GM13977 (cell line): ENCODE results near the gene ATOSA.

Source experiments
- DNase-seq: peaks from one replicate; pipeline ENCODE4 v3.0.0; 2012; ENCODE audit warnings: low spot score
- in situ Hi-C: fragments of 300-500 bp; cut with MboI; formaldehyde crosslinking; loops from one replicate; pipeline ENCODE4 v1.12.0; 2022; ENCODE audit warnings: low sequenced_read_pairs, low pct_unique_long_range_greater_than_20kb, mixed read lengths, inconsistent platforms; ENCODE audit not compliant: unreplicated experiment
- TF ChIP-seq, protein P1 (sequence below): IDR thresholded peaks from 2 replicates; pipeline ENCODE4 v1.5.1; 2012; ENCODE audit warnings: mild to moderate bottlenecking, control low read depth; ENCODE audit not compliant: insufficient read depth; ENCODE audit errors: extremely low read depth, missing control alignments

The ATOSA gene

GRCh38 chr15:52649686-52650085 lies 29.5 kb downstream of the ATOSA start:
- TF ChIP-seq, protein P1, sequence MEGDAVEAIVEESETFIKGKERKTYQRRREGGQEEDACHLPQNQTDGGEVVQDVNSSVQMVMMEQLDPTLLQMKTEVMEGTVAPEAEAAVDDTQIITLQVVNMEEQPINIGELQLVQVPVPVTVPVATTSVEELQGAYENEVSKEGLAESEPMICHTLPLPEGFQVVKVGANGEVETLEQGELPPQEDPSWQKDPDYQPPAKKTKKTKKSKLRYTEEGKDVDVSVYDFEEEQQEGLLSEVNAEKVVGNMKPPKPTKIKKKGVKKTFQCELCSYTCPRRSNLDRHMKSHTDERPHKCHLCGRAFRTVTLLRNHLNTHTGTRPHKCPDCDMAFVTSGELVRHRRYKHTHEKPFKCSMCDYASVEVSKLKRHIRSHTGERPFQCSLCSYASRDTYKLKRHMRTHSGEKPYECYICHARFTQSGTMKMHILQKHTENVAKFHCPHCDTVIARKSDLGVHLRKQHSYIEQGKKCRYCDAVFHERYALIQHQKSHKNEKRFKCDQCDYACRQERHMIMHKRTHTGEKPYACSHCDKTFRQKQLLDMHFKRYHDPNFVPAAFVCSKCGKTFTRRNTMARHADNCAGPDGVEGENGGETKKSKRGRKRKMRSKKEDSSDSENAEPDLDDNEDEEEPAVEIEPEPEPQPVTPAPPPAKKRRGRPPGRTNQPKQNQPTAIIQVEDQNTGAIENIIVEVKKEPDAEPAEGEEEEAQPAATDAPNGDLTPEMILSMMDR, result no peak

DNA sequence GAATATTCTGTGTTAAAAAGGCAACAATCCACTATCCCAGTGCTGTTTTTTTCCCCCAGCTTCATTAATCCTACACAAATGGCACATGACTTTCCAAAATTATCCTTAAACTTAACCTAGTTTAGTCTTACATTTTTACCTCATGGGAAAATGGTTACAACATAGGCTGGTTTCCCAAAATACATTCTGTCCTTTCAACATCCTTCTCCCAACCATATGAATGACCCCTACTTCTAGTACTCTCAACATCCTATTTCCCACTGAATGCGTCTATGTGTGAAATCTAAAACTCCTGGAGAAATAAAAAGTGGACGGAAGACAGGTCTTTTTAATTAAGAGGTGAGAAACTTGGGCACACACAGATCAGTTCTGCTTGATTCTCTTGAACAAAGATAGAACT lies 33.3 kb downstream of the ATOSA start:
- DNase-seq, result no peak
- TF ChIP-seq, protein P1, result no peak
- in situ Hi-C loops, result no loop called here

More at GRCh38 chr15:52649686-52650085, 29.5 kb downstream of the ATOSA start:
- in situ Hi-C loops, result no loop called here
- DNase-seq, result no peak

GRCh38 chr15:52642386-52643361 lies 36.5 kb downstream of the ATOSA start:
- DNase-seq, result no peak
- in situ Hi-C loops, result no loop called here
- TF ChIP-seq, protein P1, result no peak

DNA sequence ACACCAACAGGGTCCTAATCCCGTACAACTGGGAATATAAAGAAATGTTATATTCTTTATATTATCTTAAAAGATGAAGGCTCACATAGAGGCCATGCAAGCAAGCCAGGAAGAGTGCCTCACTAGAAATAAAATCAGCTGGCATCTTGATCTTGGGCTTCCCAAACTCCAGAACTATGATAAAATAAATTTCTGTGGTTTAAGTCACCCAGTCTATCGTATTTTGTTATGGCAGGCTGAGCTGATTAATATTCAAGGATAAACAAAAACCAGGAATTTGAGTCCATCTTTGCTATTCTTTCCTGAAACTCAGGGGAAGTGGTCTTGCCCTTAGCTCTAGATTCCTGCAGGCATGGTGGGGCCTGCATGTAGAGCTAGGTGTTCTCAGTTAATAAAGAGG lies 42.7 kb downstream of the ATOSA start:
- no peak for DNase-seq
- TF ChIP-seq, protein P1, result no peak
- in situ Hi-C loops, result no loop called here

GRCh38 chr15:52635908-52636307 lies 43.3 kb downstream of the ATOSA start:
- in situ Hi-C loops, result no loop called here
- TF ChIP-seq, protein P1, result no peak
- no peak for DNase-seq
